ENCODE data around the gene IQGAP1. TPM values are rescaled to one million over a fixed set of nuclear protein-coding genes. Genes with fewer than 3 reads are reported as not detected.
A peak's percentile ranks its signal among the peaks of the same experiment; 100 is the strongest.

The IQGAP1 gene
- total RNA-seq, 1 donor from 2014 or later, result 260 TPM

GRCh38 chr15:90435652-90436337 is 47.8 kb downstream of the IQGAP1 start:
- no peak for DNase-seq (ENCODE audit: low spot score)

GRCh38 chr15:90436952-90437351 is 48.9 kb downstream of the IQGAP1 start:
- no peak for DNase-seq (ENCODE audit: low spot score)

- DNase-seq (ENCODE audit: low spot score), result no peak
These were observed 49.5 kb downstream of the IQGAP1 start for GRCh38 chr15:90437516-90437915.

GRCh38 chr15:90439946-90440345 is 51.9 kb downstream of the IQGAP1 start:
- no peak for DNase-seq (ENCODE audit: low spot score)

GRCh38 chr15:90441027-90441426 is 53.0 kb downstream of the IQGAP1 start:
- DNase-seq (ENCODE audit: low spot score), result no peak

GRCh38 chr15:90442423-90442822 is 54.4 kb downstream of the IQGAP1 start:
- no peak for DNase-seq (ENCODE audit: low spot score)

GRCh38 chr15:90449206-90449735 is 61.2 kb downstream of the IQGAP1 start:
- no peak for DNase-seq (ENCODE audit: low spot score)

GRCh38 chr15:90451053-90451850 is 63.2 kb downstream of the IQGAP1 start:
- no peak for DNase-seq (ENCODE audit: low spot score)

- DNase-seq (ENCODE audit: low spot score), result no peak
These were observed 68.2 kb downstream of the IQGAP1 start for GRCh38 chr15:90456236-90456635.

GRCh38 chr15:90458061-90458460 is 70.0 kb downstream of the IQGAP1 start:
- DNase-seq (ENCODE audit: low spot score), result no peak

GRCh38 chr15:90459368-90459767 is 71.3 kb downstream of the IQGAP1 start:
- DNase-seq (ENCODE audit: low spot score), result no peak

GRCh38 chr15:90460142-90460824 is 72.2 kb downstream of the IQGAP1 start:
- no peak for DNase-seq (ENCODE audit: low spot score)

GRCh38 chr15:90463381-90463780 is 75.3 kb downstream of the IQGAP1 start:
- no peak for DNase-seq (ENCODE audit: low spot score)

- DNase-seq (ENCODE audit: low spot score), result no peak
These were observed 77.3 kb downstream of the IQGAP1 start for GRCh38 chr15:90465140-90465929.

GRCh38 chr15:90465930-90466567 is 78.0 kb downstream of the IQGAP1 start:
- DNase-seq (ENCODE audit: low spot score), result no peak

GRCh38 chr15:90469723-90470122 is 81.7 kb downstream of the IQGAP1 start:
- no peak for DNase-seq (ENCODE audit: low spot score)

- no peak for DNase-seq (ENCODE audit: low spot score)
These were observed 82.4 kb downstream of the IQGAP1 start for GRCh38 chr15:90470453-90470852.

GRCh38 chr15:90471126-90471525 is 83.1 kb downstream of the IQGAP1 start:
- DNase-seq (ENCODE audit: low spot score), result no peak

- DNase-seq (ENCODE audit: low spot score), result no peak
These were observed 83.7 kb downstream of the IQGAP1 start for GRCh38 chr15:90471769-90472168.

GRCh38 chr15:90478846-90479481 is 90.9 kb downstream of the IQGAP1 start:
- peak; percentile 65 for DNase-seq (ENCODE audit: low spot score)

- peak; percentile 61 for DNase-seq (ENCODE audit: low spot score)
These were observed 91.6 kb downstream of the IQGAP1 start for GRCh38 chr15:90479656-90480055.
